ENCODE measurements around the gene HS3ST6.
"Not testable (repeated sequence)": the region's sequence is repeated elsewhere in the genome, so short reads cannot be mapped to it uniquely, and the experiment has no call there.

HS3ST6 gene

GRCh38 chr16:1924095-1924494 lies 5.9 kb upstream of the HS3ST6 start:
- DNase-seq, result no peak

- DNase-seq, result no peak
Observed at GRCh38 chr16:1923299-1924034, 5.3 kb upstream of the HS3ST6 start.

- no peak for DNase-seq
Observed at GRCh38 chr16:1922357-1922756, 4.1 kb upstream of the HS3ST6 start.

- DNase-seq, result no peak
Observed at GRCh38 chr16:1920727-1921171, 2.5 kb upstream of the HS3ST6 start.

GRCh38 chr16:1920122-1920521 lies 1.9 kb upstream of the HS3ST6 start:
- not testable (repeated sequence) for DNase-seq

- no peak for DNase-seq
Observed at GRCh38 chr16:1919327-1919998, 1.2 kb upstream of the HS3ST6 start.

- no peak for DNase-seq
Observed at GRCh38 chr16:1917665-1918350, 407 bp downstream of the HS3ST6 start.

- no peak for DNase-seq
Observed at GRCh38 chr16:1917056-1917664, 1.1 kb downstream of the HS3ST6 start.

- DNase-seq, result no peak
Observed at GRCh38 chr16:1916640-1916990, 1.6 kb downstream of the HS3ST6 start.

GRCh38 chr16:1915732-1916639 lies 2.2 kb downstream of the HS3ST6 start:
- DNase-seq, result no peak

- DNase-seq, result no peak
Observed at GRCh38 chr16:1914988-1915387, 3.2 kb downstream of the HS3ST6 start.

- no peak for DNase-seq
Observed at GRCh38 chr16:1914084-1914608, 4.1 kb downstream of the HS3ST6 start.

GRCh38 chr16:1913327-1914083 lies 4.7 kb downstream of the HS3ST6 start:
- no peak for DNase-seq

- no peak for DNase-seq
Observed at GRCh38 chr16:1912215-1912543, 6.0 kb downstream of the HS3ST6 start.

- DNase-seq, result no peak
Observed at GRCh38 chr16:1911467-1912214, 6.6 kb downstream of the HS3ST6 start.

GRCh38 chr16:1909561-1910231 lies 8.5 kb downstream of the HS3ST6 start:
- DNase-seq, result no peak

- no peak for DNase-seq
Observed at GRCh38 chr16:1908983-1909382, 9.2 kb downstream of the HS3ST6 start.

GRCh38 chr16:1908184-1908583 lies 10.0 kb downstream of the HS3ST6 start:
- no peak for DNase-seq

GRCh38 chr16:1907226-1907860 lies 10.9 kb downstream of the HS3ST6 start:
- no peak for DNase-seq

GRCh38 chr16:1906846-1907165 lies 11.4 kb downstream of the HS3ST6 start:
- no peak for DNase-seq

All from activated CD8-positive, alpha-beta memory T cell treated with anti-CD3 and anti-CD28 coated beads, Interleukin-2, amount 50 U/mL, for 48 hours (primary cell).